Endothelial cell of umbilical vein (primary cell): ENCODE measurements around the gene CLSTN1. TPM values are rescaled to one million over a fixed set of nuclear protein-coding genes. Genes with fewer than 3 reads are reported as not detected.
A peak's percentile ranks its signal among the peaks of the same experiment; 100 is the strongest.

Experiments
- BruUV-seq: library from RNA; stranded (reverse); fragments of 400-500 nt; replicated peaks from 2 replicates; lab custom pipeline; 2021; lab: Mats Ljungman, UMichigan
- CTCF ChIA-PET: fragments of 300-600, 350-600 bp; sonication (Branson Sonifier 250); formaldehyde crosslinking; loops from one replicate; lab custom pipeline; 2021; ENCODE audit warnings: antibody characterized with exemption, inconsistent platforms; lab: Charles Lee
- POLR2A ChIA-PET: fragments of 300-600, 350-600 bp; sonication (Branson Sonifier 250); formaldehyde crosslinking; loops from one replicate; lab custom pipeline; 2021; ENCODE audit warnings: antibody characterized with exemption, inconsistent platforms; lab: Charles Lee
- DNase-seq: peaks from one replicate; pipeline ENCODE4 v3.0.0-alpha.2; 2011; ENCODE audit warnings: low read depth, low spot score
- FAIRE-seq: peaks from 2 replicates; lab custom pipeline; 2011; peaks lifted over from hg19 to GRCh38; lab: Jason Lieb, UNC
- H2AFZ ChIP-seq: 2 replicates; pipeline ENCODE4 v1.6.0; 2012; ENCODE audit warnings: low read depth, low read length, control low read depth, inconsistent platforms
- H3K27ac ChIP-seq: 2 replicates; pipeline ENCODE4 v1.5.1; 2011; ENCODE audit warnings: low read depth, mild to moderate bottlenecking, control low read depth, low read length, moderate library complexity; ENCODE audit not compliant: insufficient read depth
- H3K27me3 ChIP-seq, 2 experiments: 2 replicates each; pipeline versions ENCODE4 v1.6.0 to v1.6.1; 2011; ENCODE audit warnings: low read length in 2 of 2, mixed read lengths in 1 of 2; ENCODE audit not compliant: control insufficient read depth in 2 of 2, insufficient read depth in 2 of 2
- H3K36me3 ChIP-seq, 2 experiments: 2 replicates in 1 of 2; 3 replicates in 1 of 2; pipeline ENCODE4 v1.5.1; 2011; ENCODE audit warnings: low read length in 2 of 2, mild to moderate bottlenecking in 1 of 2, moderate library complexity in 1 of 2; ENCODE audit not compliant: control insufficient read depth in 2 of 2, insufficient read depth in 2 of 2; ENCODE audit errors: extremely low read depth in 1 of 2
- H3K4me1 ChIP-seq: 3 replicates; pipeline ENCODE4 v1.5.1; 2011; ENCODE audit warnings: mild to moderate bottlenecking, low read length; ENCODE audit not compliant: control insufficient read depth, insufficient read depth; ENCODE audit errors: extremely low read depth
- H3K4me2 ChIP-seq: 2 replicates; pipeline ENCODE4 v1.6.1; 2011; ENCODE audit warnings: low read length, control low read depth, mixed read lengths; ENCODE audit not compliant: insufficient read depth
- H3K4me3 ChIP-seq, 3 experiments: fragments of 200-600 bp in 1 of 3; sonication (generic), shearing (Covaris generic) in 1 of 3; replicated peaks in 1 of 3; 2 replicates each; pipeline ENCODE4 v1.5.1; 2011 to 2016; ENCODE audit warnings: control low read depth in 3 of 3, low read length in 3 of 3, mild to moderate bottlenecking in 2 of 3, inconsistent platforms in 1 of 3, low read depth in 1 of 3, moderate library complexity in 1 of 3; ENCODE audit not compliant: insufficient read depth in 1 of 3
- H3K79me2 ChIP-seq: 2 replicates; pipeline ENCODE4 v1.6.0; 2012; ENCODE audit warnings: low read length, inconsistent platforms; ENCODE audit not compliant: control insufficient read depth, insufficient read depth
- H3K9ac ChIP-seq: replicated peaks from 2 replicates; pipeline ENCODE3; 2011; ENCODE audit warnings: low read length, control low read depth; ENCODE audit not compliant: insufficient read depth; ENCODE audit errors: extremely low read depth
- H3K9me1 ChIP-seq: replicated peaks from 3 replicates; pipeline ENCODE4 v1.6.0; 2011; ENCODE audit warnings: mild to moderate bottlenecking, low read length; ENCODE audit not compliant: control insufficient read depth, insufficient read depth; ENCODE audit errors: extremely low read depth
- H3K9me3 ChIP-seq: replicated peaks from 2 replicates; pipeline ENCODE4 v1.5.1; 2012; ENCODE audit warnings: low read length, inconsistent platforms; ENCODE audit not compliant: control insufficient read depth, insufficient read depth
- H4K20me1 ChIP-seq: replicated peaks from 2 replicates; pipeline ENCODE3; 2011; ENCODE audit warnings: mild to moderate bottlenecking, low read length; ENCODE audit not compliant: control insufficient read depth, insufficient read depth; ENCODE audit errors: extremely low read depth
- CTCF ChIP-seq, 2 donors: IDR thresholded peaks; 1 replicate in 1 of 2; 2 replicates in 1 of 2; pipeline ENCODE4 v1.5.1; 2011; ENCODE audit warnings: low read length in 2 of 2, mild to moderate bottlenecking in 2 of 2, moderate library complexity in 2 of 2, control low read depth in 1 of 2, inconsistent platforms in 1 of 2, low read depth in 1 of 2; ENCODE audit not compliant: insufficient read depth in 1 of 2; ENCODE audit errors: extremely low read depth in 1 of 2
- MYC ChIP-seq: IDR thresholded peaks from one replicate; pipeline ENCODE4 v1.6.1; 2011; ENCODE audit warnings: mild to moderate bottlenecking, low read depth, low read length
- dilution Hi-C: fragments of 300-500 bp; cut with MboI; formaldehyde crosslinking; loops from one replicate; pipeline ENCODE4 v1.15.0; 2019; ENCODE audit warnings: low sequenced_read_pairs; ENCODE audit not compliant: extremely low pct_ligation_motif_present
- intact Hi-C: fragments of 100-400 bp; cut with micrococcal nuclease; formaldehyde crosslinking; loops from one replicate; pipeline ENCODE4 v1.10.0; 2022
- polyA plus RNA-seq, 4 experiments: library from polyadenylated mRNA; depleted of rRNA in 3 of 4; stranded (reverse) in 3 of 4; unstranded in 1 of 4; fragments of >200 nt; gene quantifications; 2 replicates each; pipeline versions ENCODE4 v1.2.1 to v1.2.3, GENCODE V29; 2011 to 2012; ENCODE audit warnings: missing spikeins in 1 of 4
- total RNA-seq: library from RNA; stranded (reverse); gene quantifications from 2 replicates; pipeline ENCODE4 v1.2.3, GENCODE V29; 2021

CLSTN1 gene
- total and polyA plus RNA-seq, 2 donors (not counting 3 experiments of a cell fraction or from before 2014, with no cell fraction given) = 49.1 to 130 TPM

- no peaks in the 10 kb centered on the region for H3K36me3 ChIP-seq
- no peak overlapping the region for H3K27ac ChIP-seq
- no peaks in the 10 kb centered on the region for H3K9me3 ChIP-seq
- TF ChIP-seq CTCF (IDR thresholded peaks at IDR 0.05; ENCODE audit: extremely low read depth in 1 of 2, insufficient read depth in 1 of 2, low read depth in 1 of 2, low read length in 2 of 2) (peak; percentile 72 to 88), MYC (no peak)
- no peaks in the 10 kb centered on the region for H3K79me2 ChIP-seq
- no peaks in the 10 kb centered on the region for H3K27me3 ChIP-seq
- FAIRE-seq = peak; percentile 73
- POLR2A ChIA-PET = no interaction called here
- H3K4me2 ChIP-seq = no peak overlapping the region
- H3K9ac ChIP-seq = no peak overlapping the region
- CTCF ChIA-PET = interaction anchor here (0.5 to 4.2 kb wide), 16 partner anchors 8 to 193 kb away, joined by 3 to 35 read pairs (median 6); no protein-coding TSS in a partner anchor
- no peaks in the 10 kb centered on the region for H4K20me1 ChIP-seq
- no peak overlapping the region for H3K4me3 ChIP-seq
- dilution Hi-C loops = no loop called here
- no peaks in the 10 kb centered on the region for H3K9me1 ChIP-seq
- no peaks in the 10 kb centered on the region for H3K4me1 ChIP-seq
- intact Hi-C loops = loop anchor here (1.0 kb wide), 1 partner anchor 146 kb away; no protein-coding TSS in a partner anchor
- DNase-seq = peak; percentile 30
- BruUV-seq = no TSS peak
- no peak overlapping the region for H2AFZ ChIP-seq
Measured at GRCh38 chr1:9721606-9722377, 102.0 kb downstream of the CLSTN1 start.
